Femur (tissue), 1 donor: ENCODE results near the gene SALL4.
A peak's percentile ranks its signal among the peaks of the same experiment; 100 is the strongest.
"Not testable (repeated sequence)": the region's sequence is repeated elsewhere in the genome, so short reads cannot be mapped to it uniquely, and the experiment has no call there.

Source experiments
- DNase-seq: peaks from one replicate; pipeline ENCODE4 v3.0.0-alpha.2; 2017

The SALL4 gene

GRCh38 chr20:51801122-51801822 lies 1.0 kb downstream of the SALL4 start:
- DNase-seq = peak; percentile 28

DNA sequence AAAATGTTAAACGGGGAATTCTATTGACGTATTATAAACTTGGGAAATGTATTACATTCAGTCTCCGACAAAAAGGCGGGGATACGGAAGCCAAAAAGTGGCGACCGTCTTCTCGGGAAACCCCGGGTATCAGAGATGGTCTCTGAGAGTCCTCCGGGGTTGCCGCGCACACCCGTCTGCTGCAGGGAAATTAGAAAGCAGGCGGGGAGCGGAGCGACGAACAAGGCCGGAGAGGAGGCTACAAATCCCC lies 1.5 kb downstream of the SALL4 start:
- peak; percentile 37 for DNase-seq

- peak; percentile 80 for DNase-seq
Observed at GRCh38 chr20:51800060-51800871, 2.1 kb downstream of the SALL4 start.

GRCh38 chr20:51799401-51799860 lies 2.9 kb downstream of the SALL4 start:
- no peak for DNase-seq

DNA sequence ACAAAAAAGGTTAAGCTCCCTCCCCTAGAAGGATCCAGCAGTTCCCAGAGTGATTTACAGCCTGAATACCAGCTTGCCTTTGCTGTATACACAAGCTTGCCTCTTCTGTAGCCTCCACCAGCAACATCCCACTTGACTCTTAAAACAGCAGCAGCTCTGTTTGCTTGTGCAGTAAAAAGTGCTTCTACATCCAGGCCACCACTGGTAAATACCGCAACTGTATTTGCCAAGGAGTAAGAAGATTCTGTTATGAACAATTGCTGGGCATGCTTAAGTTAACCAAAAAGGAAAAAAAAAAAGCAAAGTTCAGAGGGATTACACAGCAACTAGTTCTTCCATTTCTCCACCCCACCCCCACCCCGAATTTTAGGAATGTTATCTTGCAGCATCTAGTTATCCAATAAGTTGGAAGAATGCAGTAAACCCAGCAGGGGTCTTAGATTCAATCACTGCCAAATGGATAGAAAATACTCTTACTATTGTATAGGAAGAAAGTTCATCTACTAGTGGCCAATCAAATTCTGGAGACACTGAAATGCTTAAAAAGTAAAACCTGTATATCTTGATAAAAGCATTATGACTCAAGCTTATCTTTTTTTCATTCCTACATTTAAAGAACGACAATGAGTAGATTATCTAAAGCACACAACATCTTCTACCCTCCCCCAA lies 4.8 kb downstream of the SALL4 start:
- DNase-seq = no peak

DNA sequence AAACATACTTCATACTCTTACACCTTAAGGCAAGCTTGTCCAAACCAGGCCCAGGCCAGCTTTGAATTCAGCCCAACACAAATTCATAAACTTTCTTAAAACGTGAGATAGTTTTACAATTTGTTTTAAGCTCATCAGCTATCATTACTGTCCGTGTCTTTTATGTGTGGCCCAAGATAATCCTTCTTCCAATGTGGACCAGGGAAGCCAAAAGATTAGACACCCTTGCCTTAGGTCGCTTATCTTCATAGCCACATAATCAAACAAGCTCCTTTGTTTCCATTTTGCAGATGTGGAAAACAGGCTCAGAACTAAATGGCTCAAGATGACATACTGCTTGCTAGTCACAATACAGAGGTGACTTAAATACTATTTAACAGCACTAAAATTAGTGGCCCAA lies 6.0 kb downstream of the SALL4 start:
- DNase-seq = no peak

GRCh38 chr20:51792960-51793359 lies 9.4 kb downstream of the SALL4 start:
- DNase-seq = no peak

GRCh38 chr20:51791626-51792025 lies 10.7 kb downstream of the SALL4 start:
- DNase-seq = no peak

DNA sequence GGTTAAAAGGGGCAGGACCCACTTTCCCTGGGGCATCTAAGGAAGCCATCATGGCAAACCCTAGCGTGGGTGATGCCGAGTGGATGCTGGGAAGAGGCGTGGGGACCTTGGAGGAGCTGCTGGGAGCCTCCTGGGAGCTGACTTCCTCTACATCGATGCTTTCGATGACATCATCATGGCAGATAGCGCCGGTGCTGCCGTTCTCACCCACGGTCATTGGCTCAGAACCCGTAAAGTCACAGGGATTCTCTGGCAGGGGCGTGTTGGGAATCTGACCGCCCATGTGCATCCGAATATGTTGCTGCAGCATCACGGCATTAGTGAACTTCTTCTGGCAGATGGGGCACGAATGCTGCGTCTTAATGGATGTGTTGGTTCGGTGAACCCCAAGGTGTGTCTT lies 12.1 kb downstream of the SALL4 start:
- no peak for DNase-seq

DNA sequence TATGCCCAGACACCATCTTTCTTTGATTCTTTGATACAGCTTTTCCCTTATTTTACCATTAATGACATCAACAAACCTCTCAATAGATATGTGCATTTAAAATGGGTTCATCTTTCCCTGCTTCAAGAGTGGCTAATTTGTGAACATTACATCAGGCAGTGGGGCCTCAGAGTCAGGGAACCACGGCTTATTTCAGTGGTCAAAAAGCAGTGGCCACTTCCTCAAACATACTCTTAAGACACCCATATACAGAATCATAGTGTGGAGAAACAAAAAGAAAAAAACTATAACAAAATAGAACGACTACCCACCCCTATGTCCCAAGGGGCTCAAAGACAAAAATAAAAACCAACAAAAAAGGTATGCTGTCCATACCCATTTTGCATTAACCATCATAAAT lies 12.9 kb downstream of the SALL4 start:
- DNase-seq = no peak

- DNase-seq = no peak
Observed at GRCh38 chr20:51788822-51789221, 13.5 kb downstream of the SALL4 start.

DNA sequence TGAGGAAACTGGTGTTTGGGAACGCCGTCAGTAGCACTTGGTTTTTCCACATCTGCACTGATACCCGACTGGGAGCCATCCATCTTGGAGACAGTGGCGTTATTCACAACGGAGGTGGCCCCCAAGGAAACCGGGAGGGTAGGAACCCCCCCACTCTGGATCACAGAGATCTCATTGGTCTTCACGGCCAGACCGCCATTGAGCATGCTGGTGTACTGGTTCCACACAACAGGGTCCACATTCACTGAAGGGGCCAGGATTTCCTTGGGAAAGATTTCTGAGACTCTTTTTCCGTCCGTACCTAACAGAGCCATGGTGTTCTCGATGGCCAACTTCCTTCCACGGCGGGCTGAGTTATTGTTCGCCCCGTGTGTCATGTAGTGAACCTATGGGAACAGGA lies 18.0 kb downstream of the SALL4 start:
- no peak for DNase-seq

DNA sequence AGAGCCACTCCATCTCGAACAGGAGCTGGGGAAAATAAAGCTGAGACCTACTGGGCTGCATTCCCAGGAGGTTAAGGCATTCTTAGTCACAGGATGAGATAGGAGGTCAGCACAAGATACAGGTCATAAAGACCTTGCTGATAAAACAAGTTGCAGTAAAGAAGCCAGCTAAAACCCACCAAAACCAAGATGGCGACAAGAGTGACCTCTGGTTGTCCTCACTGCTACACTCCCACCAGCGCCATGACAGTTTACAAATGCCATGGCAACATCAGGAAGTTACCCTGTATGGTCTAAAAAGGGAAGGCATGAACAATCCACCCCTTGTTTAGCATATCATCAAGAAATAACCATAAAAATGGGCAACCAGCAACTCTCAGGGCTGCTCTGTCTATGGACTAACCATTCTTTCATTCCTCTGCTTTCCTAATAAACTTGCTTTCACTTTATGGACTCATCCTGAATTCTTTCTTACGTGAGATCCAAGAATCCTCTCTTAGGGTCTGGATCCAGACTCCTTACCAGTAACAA lies 24.0 kb downstream of the SALL4 start:
- DNase-seq = not testable (repeated sequence)

- DNase-seq = no peak
Observed at GRCh38 chr20:51775241-51775640, 27.1 kb downstream of the SALL4 start.

DNA sequence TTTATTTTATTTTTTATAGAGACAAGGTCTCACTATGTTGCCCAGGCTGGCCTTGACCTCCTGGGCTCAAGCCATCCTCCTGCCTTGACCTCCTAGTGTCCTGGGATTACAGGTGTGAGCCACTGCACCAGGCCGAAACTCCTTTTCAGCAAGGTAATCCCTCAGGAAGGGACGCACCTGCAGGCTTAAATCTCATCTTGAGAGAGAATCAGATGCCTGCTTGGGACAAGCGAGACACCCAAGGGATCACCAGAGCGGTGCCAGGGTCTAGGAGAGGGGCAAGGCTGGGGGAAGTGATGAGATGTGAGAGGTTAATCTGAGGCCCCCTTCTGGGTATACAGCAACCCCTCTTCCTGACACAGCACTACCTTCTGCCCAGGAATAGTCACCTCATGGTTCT lies 30.1 kb downstream of the SALL4 start:
- no peak for DNase-seq

GRCh38 chr20:51769976-51770615 lies 32.2 kb downstream of the SALL4 start:
- no peak for DNase-seq

DNA sequence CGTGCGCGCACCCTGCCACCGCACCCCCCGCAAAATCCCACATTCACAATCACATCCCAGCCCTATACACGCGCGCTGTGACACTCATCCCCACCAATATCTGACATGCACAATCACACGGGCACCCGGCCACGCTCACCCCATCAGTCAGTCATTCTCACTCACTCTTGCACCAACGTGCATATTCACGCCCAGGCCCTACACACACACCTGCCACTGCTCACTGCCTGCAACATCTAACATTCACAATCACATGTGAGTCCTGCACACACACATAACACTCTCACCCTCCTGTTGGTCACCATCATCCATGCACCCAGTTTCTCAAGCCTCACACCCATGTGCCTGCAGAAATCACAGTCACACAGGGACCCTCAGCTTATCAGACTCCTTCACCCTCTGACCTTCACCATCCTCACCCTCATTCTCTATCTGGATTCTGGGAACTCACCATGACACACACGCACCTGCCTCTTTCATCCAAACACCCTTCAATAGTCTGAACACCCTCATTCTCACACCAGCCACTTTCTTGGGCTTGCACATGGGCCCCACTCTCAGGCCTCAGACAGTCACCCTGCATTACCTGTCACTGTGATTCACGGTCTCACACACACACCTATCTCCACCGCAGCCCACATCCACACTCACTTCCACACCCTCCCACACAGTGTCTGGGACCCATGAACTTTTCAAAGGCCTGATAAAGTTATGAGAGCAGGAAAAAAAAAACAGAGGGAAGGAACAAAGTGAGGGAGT lies 33.4 kb downstream of the SALL4 start:
- DNase-seq = no peak

DNA sequence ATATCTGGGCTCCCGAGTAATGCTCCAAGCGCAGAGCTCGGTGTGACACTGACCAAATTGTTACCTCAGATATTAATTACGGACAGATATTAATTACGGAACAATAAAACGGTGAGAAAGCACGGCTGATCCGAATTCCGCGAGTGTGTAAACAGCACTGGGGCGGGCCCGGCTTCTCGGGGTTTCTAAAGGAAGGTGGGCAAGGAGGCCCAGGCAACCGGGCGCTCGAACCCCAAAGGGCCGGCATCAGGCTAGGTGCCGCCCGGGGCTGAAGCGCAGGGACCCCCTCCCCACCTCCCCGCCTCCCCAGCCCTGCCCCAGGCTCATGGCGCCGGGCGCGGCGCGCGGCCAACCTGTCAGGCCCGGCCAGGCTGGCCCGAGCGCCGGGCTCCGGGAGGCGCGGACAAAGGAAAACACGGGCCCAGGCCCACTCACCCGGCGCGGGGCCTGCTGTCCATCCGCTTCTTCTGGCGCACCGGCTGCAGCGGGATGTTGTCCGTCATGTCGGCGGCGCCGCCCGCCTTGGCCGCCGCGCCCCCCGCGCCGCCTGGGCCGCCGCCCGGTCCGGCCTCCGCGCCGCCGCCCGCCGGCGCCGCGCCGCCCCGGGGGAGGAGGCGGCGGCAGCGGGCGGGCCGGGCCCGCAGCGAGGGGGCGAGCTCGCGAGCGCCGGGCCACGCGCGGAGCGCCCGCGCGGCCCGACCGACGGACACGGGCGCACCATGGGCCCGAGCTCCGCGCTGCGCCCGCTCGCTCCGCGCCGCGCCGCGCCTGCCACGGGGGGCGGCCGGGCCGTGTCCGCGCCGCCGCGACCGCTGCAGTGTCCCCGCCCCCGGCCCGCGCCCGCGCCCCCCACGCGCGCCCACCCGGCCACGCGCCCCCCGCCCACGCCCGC lies 34.2 kb downstream of the SALL4 start, which contains the start of gene ATP9A:
Gene ATP9A, minus strand, starts transcription at position 524 of the 892 bp plus-strand sequence. Its CDS starts 21 bp downstream, at position 503.
- peak; percentile 34 for DNase-seq

- DNase-seq = peak; percentile 69
Observed at GRCh38 chr20:51766994-51767866, 35.1 kb downstream of the SALL4 start.

GRCh38 chr20:51765381-51765780 lies 36.9 kb downstream of the SALL4 start:
- not testable (repeated sequence) for DNase-seq
